ENCODE results near the gene KAT6B. TPM values are rescaled to one million over a fixed set of nuclear protein-coding genes. Genes with fewer than 3 reads are reported as not detected.

Gene KAT6B
- polyA plus RNA-seq, 1 donor from 2014 or later: 11.5 TPM

DNA sequence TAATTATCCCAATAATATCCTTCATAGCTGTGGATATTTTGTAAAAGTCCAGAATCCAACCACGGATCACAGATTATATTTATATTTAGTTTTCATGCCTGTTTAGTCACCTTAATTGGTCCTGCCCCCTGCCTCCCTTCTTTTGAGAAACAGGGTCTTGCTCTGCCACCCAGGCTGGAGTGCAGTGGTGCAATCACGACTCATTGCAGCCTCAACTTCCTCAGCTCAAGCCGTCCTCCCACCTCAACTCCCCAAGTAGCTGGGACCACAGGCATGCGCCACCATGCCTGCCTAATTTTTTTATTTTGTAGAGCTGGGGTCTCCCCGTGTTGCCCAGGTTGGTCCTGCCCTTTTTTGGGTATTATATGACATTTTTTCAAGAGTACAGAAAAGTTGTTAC is 129.4 kb downstream of the KAT6B start:
- TF ChIP-seq SMC3 (conservative IDR thresholded peaks at IDR 0.05; ENCODE audit: poor library complexity): no peak
- no peak for TF ChIP-seq MXI1 (conservative IDR thresholded peaks at IDR 0.05; ENCODE audit: poor library complexity, severe bottlenecking)
- no peak for TF ChIP-seq EP300 (conservative IDR thresholded peaks at IDR 0.05; ENCODE audit: poor library complexity, severe bottlenecking)
- H3K9ac ChIP-seq (ENCODE audit: low read length): no peak overlapping the region
- no peak overlapping the region for H3K4me3 ChIP-seq (ENCODE audit: low read length)
- no peaks in the 10 kb centered on the region for H3K27me3 ChIP-seq (ENCODE audit: insufficient read depth, low read depth, low read length)
- H3K36me3 ChIP-seq (ENCODE audit: insufficient read depth, low read length): no peaks in the 10 kb centered on the region
- no peaks in the 10 kb centered on the region for H4K20me1 ChIP-seq (ENCODE audit: insufficient read depth)
- no peaks in the 10 kb centered on the region for H3K9me3 ChIP-seq (ENCODE audit: low read length)
- H3K27ac ChIP-seq (ENCODE audit: low read length): no peak overlapping the region
- no peak overlapping the region for H2AFZ ChIP-seq (ENCODE audit: low read depth, low read length)
- H3K9me2 ChIP-seq (ENCODE audit: insufficient read depth, low read length): no peaks in the 10 kb centered on the region
- H3K4me2 ChIP-seq (ENCODE audit: low read length): no peak overlapping the region
- H3F3A ChIP-seq (ENCODE audit: insufficient read depth, low read length, poor library complexity, severe bottlenecking): no peaks in the 10 kb centered on the region
- peaks cover 18% of the 10 kb centered on the region for H3K79me2 ChIP-seq (replicated peaks; ENCODE audit: insufficient read depth, low read length)

DNA sequence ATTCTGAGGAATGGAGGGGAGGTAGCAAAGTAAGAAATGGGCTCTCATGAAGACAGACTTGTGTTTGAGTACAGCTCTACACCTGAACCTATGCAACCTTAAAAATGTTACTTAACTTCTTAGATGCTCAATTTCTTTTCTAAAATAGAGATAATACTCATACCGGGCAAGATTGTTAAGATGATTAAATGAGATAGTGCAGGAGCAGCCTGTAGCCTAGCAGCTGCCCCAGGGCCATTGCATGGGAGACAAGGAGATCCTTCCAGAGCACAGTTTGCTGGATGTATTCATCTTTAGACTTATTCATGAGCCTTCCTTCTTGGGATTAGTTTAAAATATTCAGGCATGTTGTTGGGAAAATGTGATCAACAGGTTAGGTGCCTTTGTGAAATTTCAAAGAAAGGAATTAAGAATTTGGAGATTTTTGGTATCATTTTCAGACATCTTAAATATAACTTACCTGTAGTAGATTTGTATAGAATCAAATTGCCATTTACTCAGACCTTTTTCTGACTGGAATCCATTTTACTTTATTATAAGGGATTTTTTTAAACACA is 130.2 kb downstream of the KAT6B start:
- Histone ChIP-seq H3K9ac (ENCODE audit: low read length) (no peak overlapping the region), H3K36me3 (ENCODE audit: insufficient read depth, low read length) (no peaks in the 10 kb centered on the region), H3K79me2 (replicated peaks; ENCODE audit: insufficient read depth, low read length) (peaks cover 15% of the 10 kb centered on the region), H3K9me3 (ENCODE audit: low read length) (no peaks in the 10 kb centered on the region), H3K27me3 (ENCODE audit: insufficient read depth, low read depth, low read length) (no peaks in the 10 kb centered on the region), H3F3A (ENCODE audit: insufficient read depth, low read length, poor library complexity, severe bottlenecking) (no peaks in the 10 kb centered on the region), H4K20me1 (ENCODE audit: insufficient read depth) (no peaks in the 10 kb centered on the region), H2AFZ (ENCODE audit: low read depth, low read length) (no peak overlapping the region), H3K4me2 (ENCODE audit: low read length) (no peak overlapping the region), H3K9me2 (ENCODE audit: insufficient read depth, low read length) (no peaks in the 10 kb centered on the region), H3K4me3 (ENCODE audit: low read length) (peak overlapping the region; percentile 50), H3K27ac (ENCODE audit: low read length) (peak overlapping the region; percentile 70)
- no peak for TF ChIP-seq TAF1 (IDR thresholded peaks at IDR 0.05; ENCODE audit: low read depth)
- TF ChIP-seq SMC3 (conservative IDR thresholded peaks at IDR 0.05; ENCODE audit: poor library complexity): no peak
- no peak for TF ChIP-seq RAD21 (conservative IDR thresholded peaks at IDR 0.05)
- TF ChIP-seq EZH2 (IDR thresholded peaks at IDR 0.05; ENCODE audit: borderline replicate concordance, insufficient read depth, low read length, poor library complexity, severe bottlenecking): no peak
- TF ChIP-seq MXI1 (conservative IDR thresholded peaks at IDR 0.05; ENCODE audit: poor library complexity, severe bottlenecking): no peak

DNA sequence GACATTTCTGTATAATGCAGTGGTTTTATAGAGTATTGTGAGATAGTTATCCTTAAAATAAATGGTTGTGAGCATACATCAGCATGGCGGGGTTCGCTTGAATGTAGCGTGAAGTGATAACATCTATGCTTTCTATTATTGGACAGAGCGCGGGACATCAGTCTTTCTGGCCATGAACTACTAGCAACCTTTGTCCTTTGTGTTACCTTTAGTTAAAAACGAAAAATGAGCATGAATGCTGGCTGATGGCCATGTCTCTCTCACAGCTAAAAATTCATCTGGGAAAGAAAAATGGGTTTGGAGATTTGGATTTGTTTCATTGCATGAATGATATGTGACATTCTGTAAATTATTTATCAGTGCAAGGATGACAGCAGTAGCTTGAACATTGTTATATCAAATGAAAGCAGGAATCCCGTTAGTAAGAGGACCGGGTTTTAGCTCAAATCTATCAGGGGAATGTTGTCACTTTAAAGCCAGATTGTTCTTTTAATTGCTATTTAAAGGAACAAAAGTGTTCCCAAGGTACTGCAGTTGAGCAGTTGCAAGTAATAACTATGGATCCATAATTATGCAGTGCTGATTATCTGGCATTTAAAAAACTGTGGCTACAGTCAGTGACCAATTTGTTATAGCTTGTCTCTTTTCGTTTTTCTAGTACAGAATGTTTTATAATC is 131.0 kb downstream of the KAT6B start:
- no peak overlapping the region for H2AFZ ChIP-seq (ENCODE audit: low read depth, low read length)
- H3K27me3 ChIP-seq (ENCODE audit: insufficient read depth, low read depth, low read length): no peaks in the 10 kb centered on the region
- H3K9me3 ChIP-seq (ENCODE audit: low read length): no peaks in the 10 kb centered on the region
- peaks cover 12% of the 10 kb centered on the region for H3K79me2 ChIP-seq (replicated peaks; ENCODE audit: insufficient read depth, low read length)
- peak overlapping the region; percentile 40 for H3K4me2 ChIP-seq (ENCODE audit: low read length)
- peak overlapping the region; percentile 34 for H3K9ac ChIP-seq (ENCODE audit: low read length)
- H3K27ac ChIP-seq (ENCODE audit: low read length): peak overlapping the region; percentile 70
- H3F3A ChIP-seq (ENCODE audit: insufficient read depth, low read length, poor library complexity, severe bottlenecking): no peaks in the 10 kb centered on the region
- H3K36me3 ChIP-seq (ENCODE audit: insufficient read depth, low read length): no peaks in the 10 kb centered on the region
- H3K9me2 ChIP-seq (ENCODE audit: insufficient read depth, low read length): no peaks in the 10 kb centered on the region
- peak overlapping the region; percentile 50 for H3K4me3 ChIP-seq (ENCODE audit: low read length)
- H4K20me1 ChIP-seq (ENCODE audit: insufficient read depth): no peaks in the 10 kb centered on the region
- TF ChIP-seq EP300 (conservative IDR thresholded peaks at IDR 0.05; ENCODE audit: poor library complexity, severe bottlenecking) (peak; percentile 41), POLR2AphosphoS5 (IDR thresholded peaks at IDR 0.05) (peak; percentile 39)
- TF ChIP-seq, protein P1, sequence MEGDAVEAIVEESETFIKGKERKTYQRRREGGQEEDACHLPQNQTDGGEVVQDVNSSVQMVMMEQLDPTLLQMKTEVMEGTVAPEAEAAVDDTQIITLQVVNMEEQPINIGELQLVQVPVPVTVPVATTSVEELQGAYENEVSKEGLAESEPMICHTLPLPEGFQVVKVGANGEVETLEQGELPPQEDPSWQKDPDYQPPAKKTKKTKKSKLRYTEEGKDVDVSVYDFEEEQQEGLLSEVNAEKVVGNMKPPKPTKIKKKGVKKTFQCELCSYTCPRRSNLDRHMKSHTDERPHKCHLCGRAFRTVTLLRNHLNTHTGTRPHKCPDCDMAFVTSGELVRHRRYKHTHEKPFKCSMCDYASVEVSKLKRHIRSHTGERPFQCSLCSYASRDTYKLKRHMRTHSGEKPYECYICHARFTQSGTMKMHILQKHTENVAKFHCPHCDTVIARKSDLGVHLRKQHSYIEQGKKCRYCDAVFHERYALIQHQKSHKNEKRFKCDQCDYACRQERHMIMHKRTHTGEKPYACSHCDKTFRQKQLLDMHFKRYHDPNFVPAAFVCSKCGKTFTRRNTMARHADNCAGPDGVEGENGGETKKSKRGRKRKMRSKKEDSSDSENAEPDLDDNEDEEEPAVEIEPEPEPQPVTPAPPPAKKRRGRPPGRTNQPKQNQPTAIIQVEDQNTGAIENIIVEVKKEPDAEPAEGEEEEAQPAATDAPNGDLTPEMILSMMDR (IDR thresholded peaks at IDR 0.05; ENCODE audit: poor library complexity, severe bottlenecking): no peak
